Activated CD4-positive, alpha-beta T cell treated with anti-CD3 and anti-CD28 coated beads, Interleukin-2, amount 10 ng/mL, durations not matched to agents 7 days and 5 days (primary cell): ENCODE data around the gene GLS2. TPM values are rescaled to one million over a fixed set of nuclear protein-coding genes. Genes with fewer than 3 reads are reported as not detected.

Experiments
- CTCF ChIA-PET: fragments of 350-600 bp; sonication (Branson Sonifier 250); formaldehyde crosslinking; loops from one replicate; lab custom pipeline; 2021; ENCODE audit warnings: antibody characterized with exemption; lab: Charles Lee
- POLR2A ChIA-PET: fragments of 350-600 bp; sonication (Branson Sonifier 250); formaldehyde crosslinking; loops from one replicate; lab custom pipeline; 2021; ENCODE audit warnings: antibody characterized with exemption; lab: Charles Lee
- DNase-seq: peaks from one replicate; pipeline ENCODE4 v3.0.0-alpha.2; 2020
- H3K27ac Mint-ChIP-seq: one replicate; pipeline ENCODE4 v1.8.0; 2021; ENCODE audit warnings: mild to moderate bottlenecking, moderate library complexity, mixed read lengths
- H3K27me3 Mint-ChIP-seq: one replicate; pipeline ENCODE4 v1.8.0; 2021; ENCODE audit warnings: mixed read lengths
- H3K36me3 Mint-ChIP-seq: one replicate; pipeline ENCODE4 v1.8.0; 2021; ENCODE audit warnings: low read depth, mixed read lengths
- H3K4me1 Mint-ChIP-seq: one replicate; pipeline ENCODE4 v1.8.0; 2021; ENCODE audit warnings: mixed read lengths
- H3K4me3 Mint-ChIP-seq: one replicate; pipeline ENCODE4 v1.8.0; 2021; ENCODE audit warnings: mild to moderate bottlenecking, moderate library complexity, mixed read lengths
- H3K9me3 Mint-ChIP-seq: one replicate; pipeline ENCODE4 v1.8.0; 2021; ENCODE audit warnings: mixed read lengths
- total RNA-seq, 2 experiments: library from RNA; stranded (reverse); gene quantifications; one replicate each; pipeline ENCODE4 v1.2.3, GENCODE V29; 2021

GLS2 gene
- total RNA-seq, 2 experiments from 2014 or later: 1.1 to 1.9 TPM

- DNase-seq: no peak
- POLR2A ChIA-PET: no interaction called here
- Mint-ChIP-seq H3K27me3 (no peaks in the 10 kb centered on the region), H3K4me1 (peaks cover 7% of the 10 kb centered on the region), H3K4me3 (no peak overlapping the region), H3K9me3 (no peaks in the 10 kb centered on the region), H3K36me3 (peaks cover 46% of the 10 kb centered on the region), H3K27ac (peak overlapping the region; percentile 56)
- CTCF ChIA-PET: interaction anchor here (0.6 to 1.4 kb wide), 7 partner anchors 11 to 364 kb away, joined by 3 to 5 read pairs (median 3); partner anchors contain the start of gene ANKRD52
These were observed 62.8 kb downstream of the GLS2 start for GRCh38 chr12:56425193-56425592.

Other genes with a start within 250 kb of the GLS2 start
- 10 to 100 TPM; 39.0 to 45.9 TPM for gene ANKRD52, start 229.8 kb downstream of the GLS2 start, total RNA-seq
- 10 to 100 TPM; 15.3 to 17.1 TPM for gene COQ10A, start 221.2 kb downstream of the GLS2 start, total RNA-seq
- 100 to 1,000 TPM; 177 to 201 TPM for gene CS, start 187.8 kb downstream of the GLS2 start, total RNA-seq
- gene CNPY2, start 172.2 kb downstream of the GLS2 start, total RNA-seq: 100 to 1,000 TPM in 1 of 2 experiments, 10 to 100 TPM in 1; 96.2 to 105 TPM
- gene PAN2, start 154.2 kb downstream of the GLS2 start, total RNA-seq: 10 to 100 TPM; 76.9 to 78.9 TPM
- 1 to 10 TPM; 6.1 to 8.0 TPM for gene IL23A, start 149.3 kb downstream of the GLS2 start, total RNA-seq
- 100 to 1,000 TPM; 391 to 398 TPM for gene STAT2, start 128.1 kb downstream of the GLS2 start, total RNA-seq
- not detected for gene APOF, start 125.3 kb downstream of the GLS2 start, total RNA-seq
- gene TIMELESS, start 38.7 kb downstream of the GLS2 start, total RNA-seq: 10 to 100 TPM; 59.5 to 63.6 TPM
- gene MIP, start 33.5 kb downstream of the GLS2 start, total RNA-seq: not detected
- gene SPRYD4, start 19.6 kb downstream of the GLS2 start, total RNA-seq: 1 to 10 TPM; 3.8 to 3.9 TPM
- gene RBMS2, start 33.7 kb upstream of the GLS2 start, total RNA-seq: 1 to 10 TPM; 4.5 to 6.0 TPM
- gene BAZ2A, start 142.2 kb upstream of the GLS2 start, total RNA-seq: 100 to 1,000 TPM in 1 of 2 experiments, 10 to 100 TPM in 1; 98.4 to 116 TPM
- 100 to 1,000 TPM; 506 to 539 TPM for gene ATP5F1B, start 157.8 kb upstream of the GLS2 start, total RNA-seq
- 100 to 1,000 TPM; 218 to 236 TPM for gene PTGES3, start 200.1 kb upstream of the GLS2 start, total RNA-seq
- 100 to 1,000 TPM; 805 to 843 TPM for gene NACA, start 237.1 kb upstream of the GLS2 start, total RNA-seq